Stimulated activated CD4-positive, alpha-beta T cell treated with anti-CD3 and anti-CD28 coated beads, Interleukin-15, amount 100 ng/mL, for 1 hour (primary cell): Measurements from ENCODE around the gene ITGA5.
A peak's percentile ranks its signal among the peaks of the same experiment; 100 is the strongest.

Experiments used
- DNase-seq, 2 donors: peaks; one replicate each; pipeline ENCODE4 v3.0.0-alpha.2; 2020; ENCODE audit warnings: low read depth in 1 of 2, low spot score in 1 of 2

Gene ITGA5

DNA sequence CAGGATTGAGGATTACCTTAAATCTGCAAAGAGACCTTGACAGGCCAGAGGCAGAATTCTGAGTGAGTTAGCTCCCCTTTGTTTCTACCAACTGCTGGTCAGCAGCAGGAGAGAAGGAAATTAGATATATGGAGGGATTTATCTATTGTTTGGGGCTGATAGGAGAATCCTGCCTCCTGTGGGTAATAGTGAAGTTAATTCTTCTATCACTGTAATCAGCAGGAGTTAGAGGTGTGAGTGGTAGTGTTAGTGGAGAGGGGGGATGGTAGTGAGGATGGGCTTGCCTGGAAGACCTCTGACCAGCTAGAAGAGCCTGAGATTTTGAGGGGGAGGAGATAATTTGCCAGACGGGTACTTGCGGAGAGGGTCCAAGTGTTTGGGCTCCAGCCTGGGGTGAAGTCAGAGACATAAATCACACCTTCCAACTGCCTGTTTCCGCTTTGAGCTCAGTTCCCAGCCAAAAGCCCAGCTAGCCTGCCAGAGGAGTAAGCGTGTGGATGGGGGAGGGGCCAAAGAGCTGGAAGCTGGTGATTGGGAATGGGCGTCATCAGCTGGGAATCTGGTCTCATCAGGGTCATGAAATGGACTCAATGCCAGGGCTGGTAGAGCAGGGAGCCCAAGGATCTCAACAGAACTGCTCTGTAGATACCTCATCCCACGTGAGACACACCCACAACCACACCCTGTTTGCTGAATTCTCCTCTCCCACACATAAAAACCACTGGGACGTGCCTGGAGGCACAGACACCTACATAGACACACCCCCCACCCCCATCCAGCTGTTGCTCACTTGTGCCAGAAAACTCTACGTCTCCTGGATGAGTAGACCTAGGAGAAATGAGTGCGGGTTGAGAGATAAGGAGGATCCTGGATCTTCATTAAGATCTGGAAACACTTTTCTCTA lies 13.1 kb upstream of the ITGA5 start:
- no peak for DNase-seq

DNA sequence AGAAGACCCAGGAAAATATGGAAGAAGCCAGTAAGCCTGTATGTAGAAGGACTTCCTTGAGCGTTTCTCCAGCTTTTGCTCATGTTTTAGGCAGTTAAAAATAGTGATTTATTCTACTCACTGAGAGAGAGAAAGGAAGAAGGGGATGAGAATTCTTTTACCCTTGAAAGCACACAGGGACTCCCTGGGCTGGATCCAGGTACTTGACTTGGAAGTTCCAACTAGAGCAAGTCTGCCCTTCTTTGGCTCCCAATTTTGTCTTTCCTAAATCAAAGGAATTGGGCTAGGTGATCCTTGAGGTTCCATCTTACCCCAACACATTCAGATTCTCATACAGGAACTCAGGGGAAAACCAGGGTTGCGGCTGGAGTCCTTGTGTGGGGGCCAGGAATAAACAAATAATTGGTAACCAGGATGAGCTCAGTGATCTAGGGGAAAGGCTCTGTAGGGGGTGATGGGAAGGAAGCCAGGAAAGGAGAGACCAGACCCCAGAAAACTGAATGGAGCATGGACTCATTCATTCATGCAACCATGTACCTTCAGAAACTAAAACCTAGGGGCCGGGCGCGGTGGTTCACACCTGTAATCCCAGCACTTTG lies 11.5 kb upstream of the ITGA5 start:
- no peak for DNase-seq

DNA sequence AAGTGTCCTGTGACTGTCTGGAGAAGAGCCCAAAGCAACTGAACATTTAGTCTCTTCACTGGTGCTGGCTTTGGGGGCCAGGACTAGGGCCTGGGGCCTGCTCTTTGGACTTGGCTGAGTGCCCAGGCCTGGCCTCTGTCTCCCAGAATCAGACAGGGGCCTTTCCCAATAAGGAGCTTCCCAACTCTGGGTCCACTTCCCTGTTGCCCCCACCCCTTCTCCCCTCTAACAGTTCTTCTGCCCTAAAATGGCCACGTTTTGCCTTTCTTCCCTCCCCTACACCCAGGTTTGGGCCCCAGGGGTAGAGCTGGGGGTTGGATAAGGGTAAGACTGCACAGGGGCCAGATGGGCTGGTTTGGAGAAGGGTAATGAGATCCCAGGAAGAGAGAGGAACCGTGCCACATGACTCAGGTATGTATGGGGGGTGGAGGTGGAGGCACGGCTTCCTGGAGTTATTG lies 10.0 kb upstream of the ITGA5 start:
- no peak for DNase-seq

DNA sequence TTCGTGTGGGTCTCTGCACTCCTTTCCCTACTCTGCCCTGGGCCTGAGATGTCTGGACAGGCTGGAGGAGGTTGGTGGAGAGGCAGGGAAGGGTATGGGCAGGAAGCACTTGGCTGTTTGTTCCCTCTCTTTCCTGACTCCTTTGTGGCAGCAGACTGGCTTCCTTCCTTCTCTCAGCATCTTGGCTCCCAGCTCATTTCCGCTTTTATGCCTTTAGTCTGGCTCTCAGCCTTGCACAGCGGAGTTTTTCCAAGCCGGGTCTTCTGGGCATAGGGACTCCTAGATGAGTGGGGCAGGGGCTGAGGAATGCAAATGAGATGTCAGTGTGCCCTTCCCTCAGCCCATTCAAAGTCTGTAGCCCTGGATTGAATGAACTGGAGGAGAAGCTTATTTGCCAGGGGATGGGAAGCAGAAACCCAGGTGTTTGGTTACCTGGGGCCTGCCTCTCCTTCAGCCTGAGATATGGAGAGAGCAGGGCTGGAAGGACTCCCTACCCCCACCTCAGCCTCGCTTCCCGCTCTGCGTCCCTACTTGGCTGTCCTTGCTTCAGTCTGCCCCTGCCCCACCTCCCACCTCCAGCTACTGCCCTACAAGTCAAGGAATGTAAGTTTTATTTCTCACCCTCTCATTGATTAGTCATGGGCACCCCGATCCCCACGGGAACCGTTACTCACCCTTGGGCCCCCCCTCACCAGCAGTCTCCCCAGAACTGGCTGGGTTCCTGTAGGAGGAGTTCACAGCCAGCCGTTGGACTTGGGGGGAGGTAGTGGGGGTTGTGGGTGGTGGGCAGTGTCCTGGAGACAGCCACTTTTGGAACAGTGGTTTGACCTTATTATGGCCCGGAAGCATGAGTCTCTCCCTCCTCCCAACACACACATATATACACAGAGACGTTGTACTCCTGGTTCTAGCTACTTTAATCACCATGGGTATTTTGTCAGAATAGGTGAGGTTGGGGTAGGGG lies 9.3 kb upstream of the ITGA5 start:
- DNase-seq, result no peak

DNA sequence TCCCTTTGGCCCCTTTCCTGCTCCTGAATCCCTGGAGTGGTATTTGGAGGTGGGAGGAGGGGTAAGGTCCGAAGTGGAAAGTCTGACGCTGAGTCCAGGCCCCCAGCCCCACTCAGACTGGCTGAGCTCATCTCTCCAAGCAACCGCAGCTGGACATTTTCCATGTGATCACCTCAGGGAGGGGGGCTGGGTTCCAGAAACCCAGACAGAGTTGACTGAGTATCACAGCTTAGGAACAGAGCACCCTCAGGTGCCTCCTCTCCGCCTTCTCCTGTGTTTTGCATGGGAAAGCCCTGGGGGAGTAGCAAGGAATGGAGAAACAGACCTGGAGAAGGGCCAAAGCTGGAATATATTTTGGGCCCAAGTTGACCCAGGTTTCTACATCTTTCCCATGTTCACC lies 8.0 kb upstream of the ITGA5 start:
- no peak for DNase-seq

DNA sequence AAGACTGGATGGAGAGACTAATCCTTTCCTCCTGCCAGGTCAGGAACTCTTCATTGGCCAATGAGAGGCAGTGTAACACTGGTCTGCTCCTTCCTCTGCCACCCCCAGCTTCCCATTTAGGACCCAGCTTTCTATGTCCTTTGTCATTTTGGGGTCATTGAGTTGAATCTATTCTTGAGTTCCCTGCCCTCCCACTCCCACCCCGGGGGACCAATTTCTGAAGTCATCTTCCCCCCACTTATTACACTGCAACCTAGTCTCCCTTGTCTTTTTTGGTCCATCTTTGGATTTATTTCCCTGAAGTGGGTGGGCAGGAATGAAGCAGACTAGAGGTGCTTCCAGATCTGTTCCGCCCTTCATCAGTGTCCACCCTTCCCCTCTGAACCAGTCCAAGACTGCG lies 7.6 kb upstream of the ITGA5 start:
- no peak for DNase-seq

DNA sequence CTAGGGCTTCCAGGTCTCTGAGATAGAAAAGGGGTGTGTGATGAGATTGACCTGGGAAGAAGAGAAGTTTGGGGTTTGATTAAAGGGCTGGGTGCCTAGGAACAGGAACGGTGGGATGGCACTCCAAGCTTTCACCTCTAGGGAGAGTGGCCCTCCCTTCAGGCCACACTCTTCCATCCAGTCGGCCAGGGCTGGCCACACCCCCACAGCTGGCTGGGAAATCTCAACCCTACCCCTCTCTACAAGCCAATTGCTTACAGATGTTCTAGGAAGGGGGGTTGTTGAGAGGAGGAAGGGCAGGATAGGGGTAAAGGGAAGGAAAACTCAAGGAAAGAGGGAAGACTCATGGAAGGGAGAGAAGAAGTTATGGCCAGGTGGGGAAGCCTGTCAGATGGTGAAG lies 6.6 kb upstream of the ITGA5 start:
- DNase-seq, result no peak

DNA sequence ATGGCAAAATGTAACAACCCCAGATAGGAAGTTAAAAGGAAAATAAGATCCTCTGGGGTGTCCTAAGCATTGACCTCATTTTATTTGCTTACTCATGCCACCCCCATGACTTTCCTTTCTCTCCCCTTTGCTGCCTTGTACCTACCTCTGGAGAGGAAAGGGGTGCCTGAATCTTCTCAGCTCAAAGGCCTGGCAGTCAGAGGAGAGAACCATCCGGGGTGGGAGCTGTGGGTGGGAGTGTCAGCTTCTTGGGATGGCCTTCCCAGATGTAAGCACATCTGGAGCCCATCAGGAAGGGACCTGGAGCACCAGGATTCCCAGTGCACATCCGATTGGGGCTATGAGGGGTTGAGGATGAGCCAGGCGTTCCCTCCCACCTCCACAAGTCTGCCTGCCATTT lies 5.2 kb upstream of the ITGA5 start:
- DNase-seq, result no peak

DNA sequence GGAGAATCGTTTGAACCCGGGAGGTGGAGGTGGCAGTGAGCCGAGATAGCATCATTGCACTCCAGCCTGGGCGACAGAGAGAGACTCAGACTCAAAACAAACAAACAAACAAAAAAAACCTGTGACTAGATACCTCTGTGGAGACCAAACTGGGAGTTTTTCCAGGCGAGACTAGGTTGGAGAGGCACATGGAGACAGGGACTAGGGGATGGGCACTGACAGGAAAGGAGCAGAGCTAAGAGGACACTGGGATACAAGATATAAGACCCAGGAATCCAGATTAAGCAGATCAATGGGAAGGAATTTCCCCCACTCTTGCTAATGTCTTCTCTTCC lies 4.7 kb upstream of the ITGA5 start:
- no peak for DNase-seq

DNA sequence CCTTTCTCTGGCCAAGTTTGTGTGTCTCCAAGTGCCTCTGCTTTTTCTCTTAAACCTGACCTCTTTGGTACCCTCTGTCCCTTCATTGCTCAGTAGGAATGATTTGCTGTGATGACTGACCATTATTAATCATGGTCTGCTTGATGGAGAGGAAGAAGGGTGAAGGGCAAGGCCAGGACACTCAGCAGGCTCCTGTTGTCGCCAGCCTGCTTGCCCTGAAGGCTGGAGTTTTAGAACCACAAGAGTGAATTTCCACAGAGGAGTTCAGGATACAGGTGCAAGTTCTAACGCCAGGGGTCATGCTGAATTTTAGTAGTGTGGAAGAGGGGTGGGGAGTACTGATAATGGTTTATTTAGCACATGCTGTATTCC lies 2.8 kb upstream of the ITGA5 start:
- no peak for DNase-seq

DNA sequence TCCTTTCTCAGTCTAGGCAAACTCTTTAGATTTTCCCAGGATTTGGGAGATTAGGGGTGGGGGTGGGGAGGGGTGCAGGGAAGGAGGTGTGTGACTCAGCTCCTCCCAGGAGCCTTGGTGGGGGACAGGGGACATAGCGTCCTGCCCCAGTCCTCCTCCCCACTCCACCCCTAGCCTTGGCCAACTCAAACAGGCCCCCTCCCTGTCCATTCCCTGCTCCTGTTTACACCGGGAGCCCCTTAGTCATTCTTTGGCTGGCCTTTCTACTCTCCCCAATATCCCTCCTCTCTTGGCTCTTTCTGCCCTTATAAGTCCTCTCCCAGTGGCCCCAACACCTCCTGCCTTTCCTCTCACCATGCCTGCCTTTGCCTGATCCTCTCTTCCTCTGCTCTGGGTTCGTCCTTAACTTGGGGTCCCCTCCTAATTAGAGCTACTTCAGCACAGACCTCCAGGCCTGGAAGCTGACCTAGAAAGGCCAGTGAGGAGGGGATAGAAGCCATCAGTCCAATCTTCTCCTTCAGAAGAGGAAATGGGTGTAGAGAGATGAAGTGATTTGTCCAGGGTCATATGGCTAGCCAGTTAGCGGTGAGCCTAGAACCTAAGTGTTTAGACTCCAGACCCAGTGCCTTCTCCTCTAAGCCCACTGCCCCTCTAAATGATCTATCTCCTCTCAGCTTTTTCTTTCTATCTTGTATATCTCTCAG lies 2.3 kb upstream of the ITGA5 start:
- DNase-seq, result no peak

DNA sequence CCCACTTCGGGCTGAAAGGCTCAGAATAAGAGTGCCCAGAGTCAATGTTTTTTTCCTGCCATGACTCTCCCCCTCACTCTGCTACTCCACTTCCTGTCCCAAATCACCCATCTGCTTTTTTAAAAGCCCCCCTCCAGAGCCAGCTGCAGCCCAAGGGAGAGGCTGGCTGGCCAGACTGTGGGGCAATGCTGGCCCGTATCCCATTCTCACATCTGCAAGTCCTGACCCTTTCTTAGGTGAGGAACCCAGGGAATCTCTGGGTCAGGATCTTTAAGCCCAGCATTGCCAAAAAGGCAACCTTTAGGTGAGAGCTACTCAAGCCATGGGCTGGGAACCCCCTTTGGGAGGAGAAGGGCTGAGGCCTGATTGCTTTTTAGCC lies 1.7 kb upstream of the ITGA5 start:
- DNase-seq, result no peak

DNA sequence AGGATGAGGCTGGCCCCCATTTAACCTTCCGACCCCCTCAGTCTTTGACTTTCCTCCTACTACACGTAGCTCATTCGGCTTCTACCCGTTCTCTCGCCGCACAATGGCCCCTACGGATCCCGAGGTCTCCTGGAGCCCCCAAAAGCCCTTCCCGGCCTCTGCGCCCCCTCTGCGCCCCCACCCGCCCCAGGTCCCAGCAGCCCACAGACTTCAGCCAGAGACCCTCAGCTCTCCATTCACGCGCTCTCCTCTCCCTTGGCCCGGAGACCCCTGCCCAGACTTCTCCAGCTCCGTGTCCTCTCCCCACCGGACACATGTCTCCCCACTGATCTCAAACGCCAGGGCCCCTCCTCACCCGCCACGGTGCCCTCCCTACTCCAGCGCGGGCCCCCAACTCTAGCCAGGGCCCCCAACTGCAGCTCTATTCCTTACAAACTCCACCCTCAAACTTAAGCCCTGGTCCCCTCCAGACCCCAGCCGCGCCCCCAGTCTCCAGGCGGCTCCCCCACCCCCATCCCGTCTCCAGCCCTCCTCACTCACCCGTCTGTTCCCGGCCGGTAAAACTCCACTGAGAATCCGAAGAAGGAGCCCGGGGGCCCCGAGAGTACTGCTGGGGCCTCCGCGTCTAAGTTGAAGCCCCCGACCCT lies 502 bp downstream of the ITGA5 start:
- no peak for DNase-seq

DNA sequence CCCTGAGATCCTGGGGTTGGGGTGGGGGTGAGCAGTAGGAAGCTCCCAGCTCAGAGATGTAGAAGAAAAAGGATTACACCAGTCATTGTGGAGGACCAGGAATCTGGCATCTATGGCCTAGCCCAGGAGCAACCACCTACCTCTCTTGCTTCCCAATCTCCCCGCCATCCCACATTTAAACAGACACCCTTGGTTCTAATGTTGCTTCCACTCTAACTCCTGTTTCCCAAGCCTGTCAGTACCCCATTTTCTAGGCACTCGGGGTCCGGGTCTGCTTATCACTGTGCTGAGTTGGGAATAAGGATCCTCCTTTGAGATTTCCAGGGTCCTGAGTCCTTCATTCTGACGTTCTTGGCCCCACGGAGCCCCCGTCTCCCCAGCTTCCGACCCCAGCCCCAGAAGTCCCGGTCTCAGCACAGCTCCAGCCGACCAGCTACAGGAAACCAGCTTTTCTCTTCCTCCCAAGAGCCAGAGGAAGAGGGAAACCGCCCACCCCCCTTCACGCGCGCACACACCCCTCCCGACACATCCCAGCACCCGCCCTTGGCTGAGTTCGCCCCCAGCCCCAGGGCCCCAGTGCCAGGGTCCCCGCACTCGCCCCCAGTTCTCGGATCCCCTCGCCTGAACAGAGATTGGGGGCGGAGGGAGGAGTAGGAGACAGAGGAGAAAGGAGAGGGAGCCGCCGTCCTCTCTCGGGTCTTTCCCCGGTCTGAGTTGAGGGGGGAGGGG lies 1.2 kb downstream of the ITGA5 start:
- DNase-seq, result no peak

DNA sequence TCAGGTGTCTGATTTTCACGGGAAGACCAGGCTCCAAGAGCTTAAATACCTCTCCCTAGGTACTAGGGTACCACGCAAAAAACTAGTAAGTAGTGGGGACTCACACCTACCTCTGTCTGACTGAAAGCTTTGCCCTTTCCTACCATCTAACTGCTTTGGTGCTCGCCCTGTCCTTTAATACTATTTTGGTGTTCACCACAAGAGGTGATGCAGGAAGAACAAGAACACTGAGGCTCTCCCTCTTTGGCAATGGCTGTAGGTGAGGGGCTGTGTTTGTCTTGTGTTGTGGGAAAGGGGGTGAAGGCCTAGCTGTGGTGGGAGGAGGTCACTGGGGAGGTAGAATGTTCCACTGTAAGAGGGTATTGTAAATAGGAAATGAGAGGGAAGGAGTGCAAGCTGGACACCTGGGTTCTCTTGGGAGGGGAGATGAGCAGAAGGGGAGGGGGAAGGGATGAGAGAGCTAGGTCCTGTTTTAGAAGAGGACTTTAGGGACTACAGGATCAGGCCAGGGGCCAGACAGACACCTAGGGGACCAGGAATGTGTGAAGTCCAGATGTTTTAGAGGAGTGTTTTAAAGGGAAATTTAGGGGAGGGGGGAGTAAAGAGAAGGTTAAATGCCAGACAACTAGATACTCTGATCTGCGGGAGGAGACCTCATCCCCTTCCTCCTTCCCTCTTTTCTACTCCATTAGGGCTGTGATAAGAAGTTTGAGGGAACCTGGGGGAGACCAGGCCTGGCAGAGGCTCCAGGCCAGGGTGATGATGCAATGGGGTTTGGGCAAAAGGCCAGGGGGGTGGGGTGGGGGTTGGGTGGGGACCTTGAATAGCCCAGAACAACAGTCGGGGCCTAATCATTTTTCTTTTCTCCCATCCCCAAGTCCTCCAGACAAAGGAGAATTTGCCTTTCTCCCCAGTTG lies 2.1 kb downstream of the ITGA5 start:
- DNase-seq, result no peak

DNA sequence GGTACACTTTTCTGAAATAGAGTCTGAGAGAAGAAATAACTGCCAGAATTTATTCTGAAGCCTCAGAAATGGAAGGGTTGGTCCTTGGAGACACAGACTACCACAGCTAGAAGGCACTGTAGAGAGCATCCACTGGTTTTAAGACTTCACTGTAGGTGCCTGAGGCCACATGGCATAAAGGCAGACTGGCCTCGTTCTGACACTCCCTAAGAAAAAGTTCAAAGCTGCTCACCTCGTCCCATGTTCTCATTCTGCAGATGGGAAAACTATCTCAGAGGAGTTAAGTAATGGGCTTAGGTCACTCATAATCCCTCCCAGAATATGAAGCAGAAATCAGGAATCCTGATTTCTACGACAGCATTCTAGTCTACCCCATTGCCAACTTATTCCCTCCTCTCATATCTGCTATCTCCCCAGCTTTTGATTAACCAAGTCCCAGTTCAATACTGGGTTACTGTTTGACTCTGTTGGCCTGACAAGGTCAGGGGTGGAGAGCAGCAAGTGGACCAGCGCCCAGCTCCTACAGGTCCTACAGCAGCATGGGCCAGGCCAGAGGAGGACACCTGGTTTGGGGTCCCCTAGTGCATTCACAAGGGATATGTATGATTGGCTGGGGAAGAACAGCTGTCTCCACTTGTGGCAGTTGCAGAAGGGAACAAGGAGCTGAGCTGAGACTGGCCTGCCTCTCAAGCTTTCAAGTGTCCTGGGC lies 3.7 kb downstream of the ITGA5 start:
- DNase-seq, result no peak

DNA sequence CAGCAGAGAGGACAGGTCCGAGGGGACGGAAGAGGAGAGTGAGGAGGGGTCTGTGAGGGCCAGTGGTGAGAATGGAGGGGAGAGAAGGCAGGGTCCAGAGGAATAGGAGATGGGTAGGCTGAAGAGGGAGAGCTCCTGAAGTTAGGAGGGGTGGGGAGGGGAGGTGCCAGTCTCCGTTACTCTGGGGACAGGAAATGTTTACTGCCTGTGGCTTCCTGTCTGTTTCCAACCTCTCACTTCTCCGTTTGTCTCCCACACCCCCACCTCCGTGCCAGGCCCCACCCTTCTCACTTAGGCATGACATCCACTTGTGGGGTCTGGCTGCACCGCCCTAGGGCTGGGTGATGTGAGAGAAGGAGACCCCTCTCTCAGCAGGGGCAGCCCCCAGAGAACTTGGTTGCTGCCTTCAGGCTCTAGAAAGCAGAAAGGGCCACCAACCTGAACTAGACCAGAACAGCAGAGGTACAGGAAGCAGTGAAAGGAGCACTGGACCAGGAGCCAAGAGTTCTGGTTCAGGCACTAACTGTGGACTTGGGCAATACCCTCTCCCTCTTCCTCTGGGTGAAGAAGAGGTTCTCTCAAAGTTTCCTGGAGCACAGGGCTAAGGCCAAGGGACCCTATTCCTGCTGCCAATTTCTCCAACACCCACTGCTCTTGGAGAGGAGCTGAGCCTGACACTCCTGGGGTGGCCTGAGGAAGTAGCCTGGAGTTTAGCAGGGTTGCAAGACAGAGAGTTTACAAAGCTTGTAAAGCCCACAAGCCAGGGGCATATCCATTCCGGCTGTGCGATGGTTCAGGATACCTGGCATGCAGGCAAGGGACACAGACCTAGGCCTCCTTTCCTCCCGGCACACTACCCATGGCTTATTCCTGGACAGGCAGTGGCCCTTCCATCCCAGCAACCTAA lies 5.5 kb downstream of the ITGA5 start:
- DNase-seq, result peak; percentile 24 to 62
